GM18870 (cell line): ENCODE measurements around the gene GIPC2.
"Not testable (repeated sequence)": the region's sequence is repeated elsewhere in the genome, so short reads cannot be mapped to it uniquely, and the experiment has no call there.

Experiments
- ATAC-seq: cut with Tn5 transposase; IDR thresholded peaks from one replicate; pipeline ENCODE4 v1.9.1; 2021; ENCODE audit warnings: moderate library complexity; ENCODE audit not compliant: unreplicated experiment

GIPC2 gene

DNA sequence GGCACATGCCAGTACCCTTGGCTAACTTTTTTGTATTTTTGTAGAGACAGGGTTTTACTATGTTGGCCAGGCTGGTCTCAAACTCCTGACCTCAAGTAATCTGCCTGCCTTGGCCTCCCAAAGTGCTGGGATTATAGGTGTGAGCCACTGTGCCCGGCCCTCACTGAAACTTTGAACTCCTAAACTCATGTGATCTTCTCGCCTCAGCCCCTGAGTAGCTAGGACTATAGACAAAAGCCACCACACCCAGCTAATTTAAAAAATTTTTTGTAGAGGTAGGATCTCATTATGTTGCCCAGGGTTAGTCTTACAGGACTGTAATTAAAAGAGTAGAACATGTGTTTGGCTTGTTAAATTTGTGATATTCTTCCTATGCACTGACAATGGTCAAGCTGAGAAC, 19.1 kb downstream of the GIPC2 start:
- ATAC-seq = not testable (repeated sequence)

DNA sequence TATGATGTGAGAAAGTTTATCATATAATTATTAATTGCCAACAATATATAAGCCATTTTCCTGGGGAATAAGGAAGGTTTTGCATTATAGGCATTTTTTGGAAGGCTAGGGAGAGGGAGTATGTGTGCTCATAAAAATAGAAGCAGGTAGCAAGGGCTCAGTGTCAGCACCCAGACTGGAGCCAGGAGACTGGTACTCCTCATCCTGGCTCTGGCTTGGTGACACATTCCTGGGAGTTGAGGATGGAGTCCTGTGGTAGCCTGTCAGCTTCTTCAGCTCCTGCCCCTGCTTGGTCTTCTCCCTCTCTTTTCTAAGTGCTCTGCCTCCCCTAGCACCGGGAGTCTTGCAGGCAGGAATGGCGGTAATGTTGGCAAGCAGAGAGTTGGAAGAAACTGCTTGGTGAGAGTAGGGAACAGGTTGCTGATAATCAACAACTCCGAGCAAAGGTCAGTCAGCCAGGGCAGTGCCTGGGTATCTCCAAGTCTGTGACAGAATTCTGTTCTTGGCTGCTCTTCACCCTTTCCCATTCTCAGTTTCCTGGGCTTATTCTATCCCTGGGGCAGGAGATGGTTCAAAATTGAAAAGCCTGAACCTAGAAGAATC, 23.0 kb downstream of the GIPC2 start:
- no peak for ATAC-seq

DNA sequence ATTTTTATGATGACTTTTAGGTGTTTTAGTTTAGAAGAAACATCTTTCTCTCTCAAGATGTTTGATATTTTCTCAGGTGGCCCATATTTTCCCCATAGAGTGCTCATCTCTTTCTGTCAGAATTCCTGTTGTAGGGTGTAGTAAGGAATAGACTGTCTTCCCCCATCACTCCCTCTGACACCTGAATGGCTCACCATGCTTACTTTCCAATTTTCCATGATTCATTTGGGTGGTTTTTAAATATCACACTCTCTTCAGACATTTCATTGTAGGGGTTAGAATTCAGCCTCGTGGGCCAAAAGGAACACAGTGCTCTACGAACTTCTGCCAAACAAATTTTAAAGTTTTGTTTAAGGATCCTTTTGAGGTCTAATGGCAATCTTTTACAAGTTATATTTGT, 24.0 kb downstream of the GIPC2 start:
- ATAC-seq = no peak

GRCh38 chr1:78070210-78070609, 24.4 kb downstream of the GIPC2 start:
- no peak for ATAC-seq

DNA sequence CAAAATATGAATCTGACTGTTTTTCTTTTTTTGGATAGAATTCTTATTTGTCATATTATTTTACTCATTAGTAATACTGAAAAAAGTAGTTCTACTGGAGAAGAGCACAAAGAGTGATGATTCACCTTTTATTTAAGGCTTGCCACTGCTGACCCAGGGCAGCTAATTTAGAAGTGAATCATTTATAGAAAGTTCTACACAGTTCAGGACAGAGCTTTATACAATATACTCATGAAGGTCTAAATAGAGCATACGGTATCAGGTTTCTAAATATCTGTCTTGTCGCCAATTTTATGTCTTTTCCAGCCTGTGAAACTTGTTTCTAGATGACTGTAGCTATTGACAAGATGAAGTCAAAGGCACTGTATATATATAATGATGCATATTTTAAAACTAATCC, 25.0 kb downstream of the GIPC2 start:
- peak; percentile 68 for ATAC-seq

DNA sequence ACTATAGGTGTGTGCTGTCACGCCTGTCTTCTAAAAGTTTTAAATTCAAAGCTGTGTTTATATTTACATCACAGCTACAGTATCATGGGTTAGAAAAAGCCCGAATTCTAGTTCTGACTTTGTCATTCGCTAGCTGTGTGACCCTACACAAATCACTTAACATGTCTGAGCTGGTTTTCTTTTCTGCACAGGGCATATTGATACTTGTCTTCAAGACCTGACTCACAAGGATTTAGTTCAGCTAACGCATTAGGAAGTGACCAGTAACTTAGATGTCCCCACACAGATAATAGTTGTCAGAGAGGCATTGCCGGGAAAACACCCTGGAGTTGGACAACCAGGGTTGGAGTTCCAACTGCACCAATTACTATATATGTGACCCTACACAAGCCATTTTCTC, 25.9 kb downstream of the GIPC2 start:
- ATAC-seq = no peak

DNA sequence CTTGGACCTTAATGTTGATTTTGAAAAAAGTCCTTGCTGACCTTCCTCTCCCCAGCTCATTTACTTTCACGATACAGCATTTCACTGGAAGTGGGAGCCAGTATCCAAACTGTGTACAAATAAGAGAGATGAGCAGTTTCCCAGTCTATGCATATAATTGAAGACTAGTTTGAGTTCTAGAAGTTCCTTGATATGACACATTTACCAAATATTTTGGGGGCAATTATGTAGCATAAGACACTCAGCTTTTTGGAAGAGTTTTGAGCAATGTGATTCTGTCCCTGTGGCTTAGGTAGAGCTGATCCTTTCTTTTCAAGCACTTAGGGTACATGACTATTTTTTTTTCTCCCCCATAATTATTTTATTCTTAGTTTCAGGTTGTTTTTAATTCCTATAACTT, 26.4 kb downstream of the GIPC2 start:
- ATAC-seq = no peak

DNA sequence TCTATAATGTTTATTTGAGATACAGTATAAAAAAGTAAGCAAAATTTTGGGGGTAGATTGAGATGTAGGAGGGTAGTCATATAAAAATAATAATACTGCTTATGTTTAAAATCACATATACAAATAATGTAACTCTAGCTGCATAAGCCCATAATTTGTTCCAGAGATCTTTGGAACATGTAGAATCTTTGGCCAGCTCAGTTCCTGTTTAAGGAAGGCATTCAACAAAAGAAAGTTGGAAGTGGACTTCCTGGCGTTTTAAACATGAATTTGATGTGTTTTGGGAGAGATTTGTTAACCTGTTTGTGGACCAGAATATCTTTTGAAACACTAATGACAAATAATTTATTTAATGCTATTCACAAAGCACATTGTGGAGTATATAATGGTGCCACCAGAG, 27.7 kb downstream of the GIPC2 start:
- ATAC-seq = no peak

DNA sequence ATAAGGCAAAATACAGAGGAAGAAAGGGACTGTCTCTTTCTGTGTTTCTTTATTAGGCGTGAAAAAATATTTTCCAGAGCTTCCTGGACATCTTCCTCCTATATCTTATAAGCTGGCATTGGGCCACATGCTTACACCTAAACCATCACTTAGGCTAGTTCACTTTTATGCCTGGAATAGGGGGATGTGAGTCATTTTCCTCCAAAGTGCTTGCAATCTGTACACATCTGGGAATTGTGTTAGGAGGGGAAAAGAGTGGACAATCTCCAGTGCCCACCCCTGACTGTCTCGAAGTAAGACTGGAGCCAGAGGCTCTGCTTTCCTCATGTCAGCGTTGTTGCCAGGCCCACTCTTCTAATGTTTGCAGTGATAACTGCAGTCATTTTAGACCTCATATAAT, 29.9 kb downstream of the GIPC2 start:
- ATAC-seq = no peak

DNA sequence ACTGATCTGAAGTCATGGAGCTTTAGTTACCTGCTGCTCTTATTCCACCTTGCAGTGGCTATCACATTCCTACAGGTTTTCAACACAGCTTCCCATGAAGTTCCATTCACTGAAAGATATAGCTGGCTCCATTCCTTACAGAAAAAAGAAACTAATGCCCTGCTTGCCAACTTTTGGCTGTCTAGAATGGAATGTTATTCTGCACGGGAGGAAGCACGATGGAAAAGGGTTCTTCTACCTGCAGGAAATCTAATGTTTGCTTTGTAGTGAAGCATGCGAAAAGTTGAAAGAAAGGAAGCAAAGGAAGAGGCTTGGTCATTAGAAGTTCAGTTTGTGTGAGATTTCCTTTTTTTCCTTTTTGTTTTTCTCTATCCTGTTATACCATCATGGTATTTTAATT, 32.6 kb downstream of the GIPC2 start:
- no peak for ATAC-seq

GRCh38 chr1:78079580-78079979, 33.8 kb downstream of the GIPC2 start:
- ATAC-seq = no peak

GRCh38 chr1:78080767-78081166, 35.0 kb downstream of the GIPC2 start:
- no peak for ATAC-seq

DNA sequence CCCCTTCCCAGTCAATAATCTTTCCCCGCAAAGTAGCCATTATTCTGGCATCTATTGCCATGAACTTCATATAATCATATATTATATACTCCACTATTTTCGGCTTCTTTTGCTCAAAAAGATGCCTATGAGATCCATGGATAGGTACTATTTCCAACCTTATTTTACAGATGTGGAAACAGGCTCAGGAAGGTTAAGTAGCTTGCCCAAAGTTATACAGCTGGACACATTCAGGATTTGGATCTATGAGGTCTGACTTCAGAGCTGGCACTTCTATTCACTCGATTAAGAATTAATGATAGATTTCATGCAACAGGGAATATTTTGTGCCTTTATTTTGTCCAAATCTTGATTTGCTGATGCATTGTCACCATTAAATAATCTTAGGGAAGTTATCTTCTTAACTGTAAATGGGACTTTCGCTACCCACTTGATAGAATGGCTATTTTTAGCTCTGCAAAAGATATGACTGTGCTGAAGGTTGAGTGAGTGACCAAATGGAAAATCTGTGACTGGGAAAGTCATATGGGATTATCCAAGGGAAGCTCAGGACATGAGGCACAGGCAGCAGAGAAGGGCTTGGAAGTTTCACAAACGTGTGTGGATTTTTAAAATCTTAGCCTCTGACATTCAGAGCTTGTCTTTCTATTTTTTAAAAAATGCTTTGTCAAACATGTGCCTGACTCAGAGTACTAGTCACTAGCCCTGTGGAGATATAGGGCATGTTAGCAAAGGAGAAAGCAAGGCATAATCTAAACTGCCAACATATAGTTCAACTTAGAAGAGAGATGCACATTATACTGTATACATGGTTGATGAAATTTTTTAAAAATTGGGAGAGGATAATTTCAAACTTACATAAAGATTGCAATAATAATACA, 36.5 kb downstream of the GIPC2 start:
- ATAC-seq = no peak

DNA sequence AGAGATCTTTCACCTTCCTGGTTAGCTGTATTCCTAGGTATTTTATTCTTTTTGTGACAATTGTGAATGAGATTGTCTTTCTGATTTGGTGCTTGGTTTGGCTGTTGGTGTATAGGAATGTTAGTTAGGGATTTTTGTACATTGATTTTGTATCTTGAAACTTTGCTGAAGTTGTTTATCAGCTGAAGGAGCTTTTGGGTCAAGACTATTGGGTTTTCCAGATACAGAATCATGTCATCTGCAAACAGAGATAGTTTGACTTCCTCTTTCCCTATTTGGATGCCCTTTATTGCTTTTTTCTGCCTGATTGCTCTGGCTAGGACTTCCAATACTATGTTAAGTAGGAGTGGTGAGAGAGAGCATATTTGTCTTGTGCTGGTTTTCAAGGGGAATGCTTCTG, 38.9 kb downstream of the GIPC2 start:
- ATAC-seq = not testable (repeated sequence)

GRCh38 chr1:78086697-78087096, 40.9 kb downstream of the GIPC2 start:
- ATAC-seq = no peak

DNA sequence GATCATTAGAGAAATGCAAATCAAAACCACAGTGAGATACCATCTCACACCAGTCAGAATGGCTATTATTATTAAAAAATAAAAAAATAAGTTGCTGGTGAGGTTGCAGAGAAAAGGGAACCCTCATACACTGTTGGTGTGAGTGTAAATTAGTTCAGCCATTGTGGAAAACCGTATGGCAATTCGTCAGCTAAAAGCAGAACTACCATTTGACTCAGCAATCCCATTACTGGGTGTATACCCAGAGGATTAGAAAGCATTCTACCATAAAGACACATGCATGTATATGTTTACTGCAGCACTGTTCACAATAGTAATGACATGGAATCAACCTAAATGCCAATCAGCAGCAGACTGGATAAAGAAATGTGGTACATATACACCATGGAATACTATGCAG, 42.2 kb downstream of the GIPC2 start:
- peak; percentile 61 for ATAC-seq

GRCh38 chr1:78088486-78088885, 42.7 kb downstream of the GIPC2 start:
- peak; percentile 54 for ATAC-seq

DNA sequence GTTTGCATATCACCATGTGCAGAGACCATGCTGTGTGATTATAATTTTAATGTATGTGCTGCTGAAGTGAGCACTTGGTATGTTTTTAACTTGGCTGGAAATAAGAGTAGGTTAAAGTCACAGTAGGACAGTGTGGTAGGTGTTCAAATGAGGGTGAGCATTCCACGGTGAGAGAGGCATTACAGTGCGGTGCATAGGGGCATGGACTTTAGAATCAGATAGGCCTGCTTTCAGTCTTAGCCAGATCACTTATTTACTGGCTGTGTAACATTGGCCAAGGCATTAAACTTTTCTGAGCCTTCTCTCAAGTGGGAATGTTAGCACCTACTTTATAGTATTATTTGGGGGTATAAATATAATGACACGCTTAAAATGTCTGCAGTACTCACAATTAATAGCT, 43.2 kb downstream of the GIPC2 start:
- no peak for ATAC-seq

GRCh38 chr1:78090472-78091133, 44.8 kb downstream of the GIPC2 start:
- ATAC-seq = no peak

GRCh38 chr1:78091215-78091813, 45.5 kb downstream of the GIPC2 start:
- no peak for ATAC-seq

GRCh38 chr1:78091886-78092285, 46.1 kb downstream of the GIPC2 start:
- no peak for ATAC-seq

- no peak for ATAC-seq
Observed at GRCh38 chr1:78092643-78093042, 46.9 kb downstream of the GIPC2 start.
